ENCODE measurements around the gene PPP2R2D.
A peak's percentile ranks its signal among the peaks of the same experiment; 100 is the strongest.
"Not testable (repeated sequence)": the region's sequence is repeated elsewhere in the genome, so short reads cannot be mapped to it uniquely, and the experiment has no call there.

Gene PPP2R2D

DNA sequence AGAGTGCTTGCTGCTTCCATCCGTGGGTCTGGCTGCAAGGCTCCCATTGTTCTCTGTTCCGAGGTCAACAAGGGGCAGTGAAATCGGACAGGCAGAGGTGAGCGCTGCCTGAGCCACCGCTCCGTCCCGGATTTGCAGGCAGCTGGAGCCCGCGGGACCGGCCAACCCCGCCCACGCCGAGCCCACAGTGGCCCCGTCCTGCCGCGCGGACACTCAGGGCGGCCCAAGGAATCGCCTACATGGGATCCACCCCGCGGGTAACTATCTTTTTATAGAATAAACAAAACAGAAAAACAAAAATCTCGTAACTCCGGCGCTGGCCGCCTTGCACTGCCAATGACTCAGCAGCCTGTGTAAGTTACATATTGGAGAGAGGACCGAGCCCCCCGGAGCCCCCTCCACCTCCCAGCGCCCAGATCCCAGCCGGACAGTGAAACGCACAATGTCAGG lies 79.0 kb downstream of the PPP2R2D start:
- no peaks in the 10 kb centered on the region for H3K27me3 ChIP-seq (ENCODE audit: insufficient read depth, low read length)
- H3K36me3 ChIP-seq (ENCODE audit: insufficient read depth, low read length) = peaks cover 2% of the 10 kb centered on the region
- no peak overlapping the region for H2AFZ ChIP-seq (ENCODE audit: low read depth, low read length)
- H3K4me3 ChIP-seq (ENCODE audit: low read length) = peak overlapping the region; percentile 21
- H3K9me3 ChIP-seq (ENCODE audit: low read length) = no peaks in the 10 kb centered on the region
- peaks cover 20% of the 10 kb centered on the region for H3K4me1 ChIP-seq (ENCODE audit: insufficient read depth, low read length)

DNA sequence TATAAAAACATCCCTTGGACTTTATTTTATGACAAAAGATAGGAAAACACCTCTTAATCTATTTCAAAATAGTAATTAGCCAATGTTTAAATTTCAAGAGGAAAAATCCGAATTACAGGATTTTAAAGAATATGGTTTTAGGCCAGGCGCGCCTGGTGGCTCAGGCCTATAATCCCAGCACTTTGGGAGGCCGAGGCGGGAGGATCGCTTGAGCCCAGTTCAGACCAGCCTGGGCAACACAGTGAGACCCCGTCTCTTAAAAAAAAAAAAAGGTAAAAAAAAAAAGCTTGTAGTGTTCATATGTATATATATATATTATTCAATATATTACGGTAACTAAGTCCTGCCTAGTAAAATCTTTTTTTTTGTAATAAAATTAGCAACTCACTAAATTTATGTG lies 79.5 kb downstream of the PPP2R2D start:
- Histone ChIP-seq H3K27me3 (ENCODE audit: insufficient read depth, low read length) (no peaks in the 10 kb centered on the region), H3K4me3 (ENCODE audit: low read length) (peak overlapping the region; percentile 55), H2AFZ (ENCODE audit: low read depth, low read length) (no peak overlapping the region), H3K9me3 (ENCODE audit: low read length) (no peaks in the 10 kb centered on the region), H3K36me3 (ENCODE audit: insufficient read depth, low read length) (peaks cover 1% of the 10 kb centered on the region), H3K4me1 (ENCODE audit: insufficient read depth, low read length) (peaks cover 20% of the 10 kb centered on the region)

DNA sequence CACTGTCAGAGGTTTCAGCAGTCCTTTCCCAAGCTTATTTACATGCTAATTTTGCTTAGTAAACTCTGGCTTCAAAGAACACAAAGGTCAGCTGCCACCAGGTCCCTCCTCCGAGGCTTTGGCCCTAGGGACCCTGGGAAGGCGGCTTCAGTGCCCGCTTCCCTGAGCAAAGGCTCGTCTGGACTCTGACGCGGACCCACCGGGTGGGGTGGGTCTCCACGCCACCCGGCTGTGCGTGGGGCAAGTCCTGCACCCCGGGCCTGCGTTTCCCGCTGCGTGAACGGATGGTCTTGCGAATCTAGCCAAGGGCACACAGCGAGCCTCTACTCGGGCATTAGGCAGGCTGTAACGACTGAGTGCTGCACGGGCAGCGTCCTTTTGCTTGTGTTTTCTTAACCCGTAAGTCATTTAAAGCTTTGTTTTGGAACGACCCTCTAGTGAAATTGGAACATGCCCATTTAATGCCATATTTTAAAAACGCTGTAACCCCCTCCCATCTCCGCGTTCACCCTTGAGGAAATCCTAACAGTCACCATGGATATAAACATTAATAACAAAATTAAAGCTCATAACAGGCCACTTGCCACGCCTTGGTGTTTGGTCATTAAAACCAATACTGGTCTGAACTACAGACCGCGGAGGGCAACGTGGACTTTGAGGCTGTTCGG lies 80.1 kb downstream of the PPP2R2D start:
- Histone ChIP-seq H3K9me3 (ENCODE audit: low read length) (no peaks in the 10 kb centered on the region), H2AFZ (ENCODE audit: low read depth, low read length) (no peak overlapping the region), H3K4me1 (ENCODE audit: insufficient read depth, low read length) (peaks cover 20% of the 10 kb centered on the region), H3K36me3 (ENCODE audit: insufficient read depth, low read length) (no peaks in the 10 kb centered on the region), H3K4me3 (ENCODE audit: low read length) (peak overlapping the region; percentile 55), H3K27me3 (ENCODE audit: insufficient read depth, low read length) (no peaks in the 10 kb centered on the region)

DNA sequence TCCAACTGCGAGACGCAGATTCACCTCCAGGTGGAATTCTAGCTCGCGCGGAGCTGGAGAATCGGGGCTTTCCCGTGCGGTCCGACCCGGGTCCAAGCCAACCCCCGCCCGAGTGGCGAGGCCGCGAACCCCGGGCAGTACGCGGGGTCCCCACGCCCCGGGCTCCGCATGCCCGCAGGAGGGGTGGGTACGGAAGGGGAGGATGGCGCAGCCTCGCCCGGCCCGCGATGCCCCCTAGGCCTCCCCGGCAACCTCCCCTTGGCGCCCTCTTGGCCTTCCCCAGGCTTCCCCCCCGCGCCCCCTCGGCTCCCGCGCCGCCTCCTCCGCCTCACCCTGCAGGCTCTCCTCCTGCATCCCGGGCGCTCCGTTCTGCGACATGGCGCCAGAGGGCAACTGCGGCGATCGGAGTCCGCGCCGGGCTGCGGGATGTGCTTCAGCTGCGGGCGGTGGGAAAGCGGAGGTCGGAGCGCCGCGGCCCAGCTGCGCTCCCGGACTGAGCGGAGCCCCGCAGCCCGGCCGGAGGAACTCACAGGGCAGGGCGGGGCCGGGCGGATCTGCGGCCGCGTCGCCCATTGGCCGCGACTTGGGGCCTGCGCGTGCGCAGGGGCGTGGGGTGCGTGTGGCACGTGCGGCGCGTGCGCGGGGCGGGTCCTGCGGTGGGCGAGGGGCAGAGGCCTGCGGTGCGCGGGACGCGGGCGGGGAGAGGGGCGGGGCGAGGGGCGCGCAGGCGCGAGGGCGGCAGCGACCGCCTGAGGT lies 80.8 kb downstream of the PPP2R2D start, which contains the start of gene BNIP3:
Gene BNIP3 (minus strand): TSS at position 495 of the 756 bp plus-strand sequence. CDS start 117 bp downstream, at position 378.
- H3K9me3 ChIP-seq (ENCODE audit: low read length) = no peaks in the 10 kb centered on the region
- peak within 1 kb of the TSS; percentile 55 for H3K4me3 ChIP-seq (ENCODE audit: low read length)
- H3K4me1 ChIP-seq (ENCODE audit: insufficient read depth, low read length) = peaks cover 20% of the 10 kb centered on the region
- H2AFZ ChIP-seq (ENCODE audit: low read depth, low read length) = peak within 1 kb of the TSS; percentile 97
- H3K36me3 ChIP-seq (ENCODE audit: insufficient read depth, low read length) = no peaks in the 10 kb centered on the region
- no peaks in the 10 kb centered on the region for H3K27me3 ChIP-seq (ENCODE audit: insufficient read depth, low read length)

DNA sequence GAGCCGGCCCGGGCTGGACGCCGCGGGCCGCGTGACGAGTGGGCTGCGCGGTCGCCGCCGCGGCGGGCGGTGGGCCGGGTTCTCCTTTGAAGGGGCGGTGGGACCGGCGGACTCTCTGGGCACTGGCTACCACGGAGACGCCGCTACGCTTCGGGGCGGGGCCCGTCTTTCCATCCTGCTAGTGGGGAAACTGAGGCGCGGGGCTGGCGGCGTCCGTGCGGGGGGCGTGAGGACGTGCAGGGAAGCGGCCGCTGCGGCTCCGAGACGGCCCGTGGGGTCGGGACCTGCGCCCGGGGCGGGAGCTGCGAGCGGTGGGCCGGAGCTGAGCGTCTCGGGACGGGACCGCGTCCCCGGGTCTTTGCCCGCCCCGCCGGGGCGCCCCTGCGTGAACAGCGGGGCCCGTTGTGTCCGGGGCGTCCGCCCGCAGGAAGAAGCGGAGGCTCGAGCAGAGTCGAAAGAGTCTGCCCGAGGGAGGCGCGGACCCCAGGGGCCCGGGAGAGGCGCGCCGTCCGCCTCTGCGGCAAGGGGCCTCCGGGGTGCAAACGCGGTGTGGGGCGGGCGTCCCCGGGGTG lies 81.5 kb downstream of the PPP2R2D start:
- Histone ChIP-seq H3K27me3 (ENCODE audit: insufficient read depth, low read length) (no peaks in the 10 kb centered on the region), H3K9me3 (ENCODE audit: low read length) (no peaks in the 10 kb centered on the region), H2AFZ (ENCODE audit: low read depth, low read length) (peak overlapping the region; percentile 97), H3K36me3 (ENCODE audit: insufficient read depth, low read length) (no peaks in the 10 kb centered on the region), H3K4me1 (ENCODE audit: insufficient read depth, low read length) (peaks cover 20% of the 10 kb centered on the region), H3K4me3 (ENCODE audit: low read length) (peak overlapping the region; percentile 55)

DNA sequence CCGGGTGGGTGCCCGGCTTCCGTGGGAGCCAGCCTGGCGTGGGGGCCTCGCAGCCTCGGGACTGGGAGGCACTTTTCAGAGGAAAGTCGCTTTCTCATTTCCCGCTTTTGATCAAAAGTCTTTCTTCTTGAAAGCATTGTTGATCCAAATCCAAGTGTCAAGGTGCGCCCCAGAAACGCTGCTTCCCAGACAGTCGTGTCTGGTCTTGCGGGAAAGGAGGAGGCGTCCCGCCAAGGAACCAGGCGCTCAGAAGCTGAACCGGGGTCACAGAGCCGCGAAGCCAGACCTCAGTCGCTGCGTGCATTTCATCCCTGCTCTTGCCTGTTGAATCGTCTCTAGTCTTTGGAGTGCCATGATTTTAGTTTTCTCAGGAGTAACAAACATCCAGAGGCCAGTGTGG lies 82.0 kb downstream of the PPP2R2D start:
- Histone ChIP-seq H3K36me3 (ENCODE audit: insufficient read depth, low read length) (no peaks in the 10 kb centered on the region), H2AFZ (ENCODE audit: low read depth, low read length) (no peak overlapping the region), H3K4me3 (ENCODE audit: low read length) (no peak overlapping the region), H3K27me3 (ENCODE audit: insufficient read depth, low read length) (no peaks in the 10 kb centered on the region), H3K9me3 (ENCODE audit: low read length) (no peaks in the 10 kb centered on the region), H3K4me1 (ENCODE audit: insufficient read depth, low read length) (peaks cover 20% of the 10 kb centered on the region)

DNA sequence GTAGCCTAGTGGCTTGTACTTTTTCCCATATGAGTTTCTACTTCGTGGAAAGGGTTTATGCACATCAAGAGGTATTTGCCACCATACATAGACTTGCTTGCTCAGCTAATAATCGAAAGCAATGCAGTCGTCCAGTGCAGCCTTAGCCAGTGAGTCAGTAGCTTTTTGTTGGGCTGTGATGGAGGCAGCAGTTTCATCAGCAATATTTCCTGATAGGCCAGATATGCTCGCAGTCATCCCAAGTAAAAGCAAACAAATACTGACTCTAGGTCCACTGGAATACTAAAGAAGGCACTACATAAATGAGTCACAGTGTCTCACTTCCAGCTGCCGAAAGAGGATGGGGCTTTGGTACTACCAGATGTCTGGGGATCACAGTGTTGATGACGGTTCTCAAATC lies 83.0 kb downstream of the PPP2R2D start:
- no peaks in the 10 kb centered on the region for H3K36me3 ChIP-seq (ENCODE audit: insufficient read depth, low read length)
- H3K9me3 ChIP-seq (ENCODE audit: low read length) = no peaks in the 10 kb centered on the region
- peaks cover 20% of the 10 kb centered on the region for H3K4me1 ChIP-seq (ENCODE audit: insufficient read depth, low read length)
- H3K4me3 ChIP-seq (ENCODE audit: low read length) = no peak overlapping the region
- H2AFZ ChIP-seq (ENCODE audit: low read depth, low read length) = no peak overlapping the region
- H3K27me3 ChIP-seq (ENCODE audit: insufficient read depth, low read length) = no peaks in the 10 kb centered on the region

DNA sequence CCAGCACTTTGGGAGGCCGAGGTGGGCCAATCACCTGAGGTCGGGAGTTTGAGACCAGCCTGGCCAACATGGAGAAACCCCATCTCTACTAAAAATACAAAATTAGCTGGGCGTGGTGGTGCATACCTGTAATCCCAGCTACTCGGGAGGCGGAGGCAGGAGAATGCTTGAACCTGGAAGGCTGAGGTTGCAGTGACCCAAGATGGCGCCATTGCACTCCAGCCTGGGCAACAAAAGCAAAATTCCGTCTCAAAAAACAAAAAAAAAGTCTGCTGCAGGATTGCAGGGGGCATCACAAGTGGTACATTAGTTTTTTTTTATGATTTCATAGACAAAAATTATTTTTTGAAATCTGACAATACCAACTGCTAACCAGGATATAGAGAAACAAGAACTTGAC lies 86.0 kb downstream of the PPP2R2D start:
- not testable (repeated sequence) for H2AFZ ChIP-seq (ENCODE audit: low read depth, low read length); H3K27me3 ChIP-seq (ENCODE audit: insufficient read depth, low read length); H3K4me3 ChIP-seq (ENCODE audit: low read length); H3K9me3 ChIP-seq (ENCODE audit: low read length); H3K36me3 ChIP-seq (ENCODE audit: insufficient read depth, low read length); H3K4me1 ChIP-seq (ENCODE audit: insufficient read depth, low read length)

DNA sequence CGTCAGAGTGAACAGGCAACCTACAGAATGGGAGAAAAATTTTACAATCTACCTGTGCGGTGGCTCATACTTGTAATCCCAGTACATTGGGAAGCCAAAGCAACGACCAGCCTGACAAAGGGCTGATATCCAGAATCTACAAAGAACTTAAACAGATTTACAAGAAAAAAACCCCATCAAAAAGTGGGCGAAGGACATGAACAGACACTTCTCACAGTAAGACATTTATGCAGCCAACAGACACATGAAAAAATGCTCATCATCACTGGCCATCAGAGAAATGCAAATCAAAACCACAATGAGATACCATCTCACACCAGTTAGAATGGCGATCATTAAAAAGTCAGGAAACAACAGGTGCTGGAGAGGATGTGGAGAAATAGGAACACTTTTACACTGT lies 86.5 kb downstream of the PPP2R2D start:
- H3K9me3 ChIP-seq (ENCODE audit: low read length); H3K4me1 ChIP-seq (ENCODE audit: insufficient read depth, low read length); H2AFZ ChIP-seq (ENCODE audit: low read depth, low read length); H3K36me3 ChIP-seq (ENCODE audit: insufficient read depth, low read length); H3K4me3 ChIP-seq (ENCODE audit: low read length); H3K27me3 ChIP-seq (ENCODE audit: insufficient read depth, low read length): not testable (repeated sequence)

DNA sequence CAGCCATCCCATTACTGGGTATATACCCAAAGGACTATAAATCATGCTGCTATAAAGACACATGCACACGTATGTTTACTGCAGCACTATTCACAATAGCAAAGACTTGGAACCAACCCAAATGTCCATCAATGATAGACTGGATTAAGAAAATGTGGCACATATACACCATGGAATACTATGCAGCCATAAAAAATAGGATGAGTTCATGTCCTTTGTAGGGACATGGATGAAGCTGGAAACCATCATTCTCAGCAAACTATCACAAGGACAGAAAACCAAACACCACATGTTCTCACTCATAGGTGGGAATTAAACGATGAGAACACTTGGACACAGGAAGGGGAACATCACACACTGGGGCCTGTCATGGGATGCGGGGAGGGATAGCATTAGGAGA lies 87.0 kb downstream of the PPP2R2D start:
- not testable (repeated sequence) for H3K4me3 ChIP-seq (ENCODE audit: low read length); H3K9me3 ChIP-seq (ENCODE audit: low read length); H3K4me1 ChIP-seq (ENCODE audit: insufficient read depth, low read length); H3K36me3 ChIP-seq (ENCODE audit: insufficient read depth, low read length); H2AFZ ChIP-seq (ENCODE audit: low read depth, low read length); H3K27me3 ChIP-seq (ENCODE audit: insufficient read depth, low read length)

DNA sequence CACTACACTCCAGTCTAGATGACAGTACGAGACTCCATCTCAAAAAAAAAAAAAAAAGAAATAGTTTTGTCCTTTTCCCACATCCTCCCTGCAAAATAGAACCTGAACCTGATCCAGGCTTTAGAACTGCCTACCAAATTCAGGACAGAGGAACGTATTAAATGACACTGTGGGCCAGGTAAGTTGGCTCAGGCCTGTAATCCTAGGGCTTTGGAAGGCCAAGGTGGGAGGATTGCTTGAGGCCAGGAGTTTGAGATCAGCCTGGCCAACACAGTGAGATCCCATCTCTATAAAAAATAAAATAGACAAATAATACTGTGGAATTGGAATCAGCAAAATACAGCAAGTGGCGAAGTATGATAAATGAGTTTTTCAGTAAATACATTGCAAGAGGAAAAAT lies 90.9 kb downstream of the PPP2R2D start:
- Histone ChIP-seq H3K27me3 (ENCODE audit: insufficient read depth, low read length) (no peaks in the 10 kb centered on the region), H3K4me1 (ENCODE audit: insufficient read depth, low read length) (no peaks in the 10 kb centered on the region), H2AFZ (ENCODE audit: low read depth, low read length) (no peak overlapping the region), H3K36me3 (ENCODE audit: insufficient read depth, low read length) (no peaks in the 10 kb centered on the region), H3K9me3 (ENCODE audit: low read length) (no peaks in the 10 kb centered on the region), H3K4me3 (ENCODE audit: low read length) (no peak overlapping the region)

DNA sequence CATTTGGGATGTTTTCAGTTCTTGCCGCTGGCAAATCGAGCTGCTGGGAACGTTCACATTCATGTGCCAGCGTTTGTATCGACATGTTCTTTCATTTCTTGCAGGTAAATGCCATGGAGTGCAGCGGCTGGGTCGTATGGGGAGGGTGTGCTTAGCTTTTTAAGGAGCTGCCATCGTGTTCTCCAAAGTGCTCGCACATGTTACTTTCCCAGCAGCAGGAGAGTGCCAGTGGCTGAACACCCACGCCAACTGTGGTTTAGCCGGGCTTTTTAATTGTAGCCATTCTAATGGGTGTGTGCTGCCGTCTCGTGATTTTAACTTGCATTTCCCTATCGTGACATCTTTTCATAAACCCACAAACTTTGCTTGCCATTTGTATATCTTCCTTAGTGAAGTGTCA lies 92.5 kb downstream of the PPP2R2D start:
- Histone ChIP-seq H3K4me3 (ENCODE audit: low read length) (no peak overlapping the region), H3K27me3 (ENCODE audit: insufficient read depth, low read length) (no peaks in the 10 kb centered on the region), H3K9me3 (ENCODE audit: low read length) (no peaks in the 10 kb centered on the region), H3K36me3 (ENCODE audit: insufficient read depth, low read length) (no peaks in the 10 kb centered on the region), H3K4me1 (ENCODE audit: insufficient read depth, low read length) (peaks cover 8% of the 10 kb centered on the region), H2AFZ (ENCODE audit: low read depth, low read length) (no peak overlapping the region)

DNA sequence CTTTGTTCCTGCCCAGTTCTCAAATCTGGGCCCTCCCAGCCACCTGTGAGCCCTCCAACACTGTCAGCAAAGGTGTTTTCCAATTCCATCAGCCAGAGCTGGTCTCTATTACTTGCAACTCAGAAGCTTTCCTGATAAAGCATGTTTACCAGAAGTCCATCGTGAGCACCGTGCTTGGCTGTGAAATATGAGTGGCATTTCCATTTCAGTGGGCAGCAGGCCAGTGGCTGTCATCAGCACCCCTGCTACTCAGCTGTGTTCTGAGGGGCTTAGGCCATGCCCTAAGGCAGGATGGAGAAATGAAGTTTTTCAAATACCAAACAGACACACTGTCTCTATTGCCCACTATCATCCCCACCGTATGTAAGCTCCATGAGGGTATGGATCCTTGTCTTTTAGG lies 93.6 kb downstream of the PPP2R2D start:
- no peaks in the 10 kb centered on the region for H3K36me3 ChIP-seq (ENCODE audit: insufficient read depth, low read length)
- peaks cover 8% of the 10 kb centered on the region for H3K4me1 ChIP-seq (ENCODE audit: insufficient read depth, low read length)
- H3K4me3 ChIP-seq (ENCODE audit: low read length) = no peak overlapping the region
- H3K9me3 ChIP-seq (ENCODE audit: low read length) = no peaks in the 10 kb centered on the region
- H3K27me3 ChIP-seq (ENCODE audit: insufficient read depth, low read length) = no peaks in the 10 kb centered on the region
- H2AFZ ChIP-seq (ENCODE audit: low read depth, low read length) = no peak overlapping the region

Data from neuron (in vitro differentiated cells).